ENCODE results near the gene APP.

DNA sequence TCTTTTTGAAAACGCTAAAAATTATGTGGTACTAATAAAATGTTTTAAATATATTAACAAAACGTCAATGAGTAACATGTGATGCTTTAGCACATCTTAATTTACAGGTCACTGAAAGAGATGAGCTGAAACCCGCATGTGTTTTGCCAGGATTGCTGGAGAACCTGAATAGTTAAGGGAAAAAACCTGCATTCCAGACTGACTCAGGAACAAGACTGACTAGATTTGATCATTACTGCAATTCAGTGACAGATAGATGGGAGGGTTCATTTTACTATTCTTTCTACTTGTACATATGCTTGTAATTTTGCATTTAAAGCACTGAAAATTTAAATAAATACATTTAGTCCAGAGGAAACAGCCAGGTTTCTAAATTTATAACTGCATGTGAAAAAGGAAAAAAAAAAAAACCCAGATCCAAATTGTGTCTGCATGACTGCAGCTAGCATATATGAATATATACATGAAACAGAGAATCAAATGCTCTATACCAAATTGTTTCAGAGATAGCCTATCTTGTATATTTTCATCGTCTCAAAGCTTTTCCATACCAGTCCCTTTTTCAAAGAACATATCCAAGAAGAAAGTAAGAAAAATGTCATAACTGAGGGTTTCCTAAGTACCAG, 71.7 kb downstream of the APP start:
- TF ChIP-seq, protein P1, sequence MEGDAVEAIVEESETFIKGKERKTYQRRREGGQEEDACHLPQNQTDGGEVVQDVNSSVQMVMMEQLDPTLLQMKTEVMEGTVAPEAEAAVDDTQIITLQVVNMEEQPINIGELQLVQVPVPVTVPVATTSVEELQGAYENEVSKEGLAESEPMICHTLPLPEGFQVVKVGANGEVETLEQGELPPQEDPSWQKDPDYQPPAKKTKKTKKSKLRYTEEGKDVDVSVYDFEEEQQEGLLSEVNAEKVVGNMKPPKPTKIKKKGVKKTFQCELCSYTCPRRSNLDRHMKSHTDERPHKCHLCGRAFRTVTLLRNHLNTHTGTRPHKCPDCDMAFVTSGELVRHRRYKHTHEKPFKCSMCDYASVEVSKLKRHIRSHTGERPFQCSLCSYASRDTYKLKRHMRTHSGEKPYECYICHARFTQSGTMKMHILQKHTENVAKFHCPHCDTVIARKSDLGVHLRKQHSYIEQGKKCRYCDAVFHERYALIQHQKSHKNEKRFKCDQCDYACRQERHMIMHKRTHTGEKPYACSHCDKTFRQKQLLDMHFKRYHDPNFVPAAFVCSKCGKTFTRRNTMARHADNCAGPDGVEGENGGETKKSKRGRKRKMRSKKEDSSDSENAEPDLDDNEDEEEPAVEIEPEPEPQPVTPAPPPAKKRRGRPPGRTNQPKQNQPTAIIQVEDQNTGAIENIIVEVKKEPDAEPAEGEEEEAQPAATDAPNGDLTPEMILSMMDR (IDR thresholded peaks at IDR 0.05; ENCODE audit: low read depth, low read length) = no peak
- TF ChIP-seq EZH2phosphoT487 (IDR thresholded peaks at IDR 0.05; ENCODE audit: low read depth) = no peak

Measured in OCI-LY3 (cell line).